Gastroesophageal sphincter (tissue), 4 donors: ENCODE data around the gene FITM2. TPM values are rescaled to one million over a fixed set of nuclear protein-coding genes. Genes with fewer than 3 reads are reported as not detected.

Source experiments
- ATAC-seq: fragments of 150-250 bp; one replicate; pipeline ENCODE4 v1.9.1; 2016; ENCODE audit warnings: mild to moderate bottlenecking, moderate library complexity
- H3K27ac ChIP-seq, 4 donors: fragments of 200-600 bp; sonication (generic) in 3 of 4; 1 replicate in 3 of 4; 2 replicates in 1 of 4; pipeline ENCODE4 v1.5.1; 2016 to 2019
- H3K27me3 ChIP-seq: fragments of 200-600 bp; sonication (generic); one replicate; pipeline ENCODE4 v1.5.1; 2019
- H3K36me3 ChIP-seq, 2 donors: fragments of 200-600 bp; sonication (generic); one replicate each; pipeline ENCODE4 v1.5.1; 2019; ENCODE audit warnings: control low read depth in 1 of 2
- H3K4me1 ChIP-seq, 3 donors: fragments of 200-600 bp; sonication (generic); 1 replicate in 2 of 3; 2 replicates in 1 of 3; pipeline ENCODE4 v1.5.1; 2016 to 2019; ENCODE audit warnings: control low read depth in 2 of 3
- H3K4me3 ChIP-seq, 2 donors: fragments of 200-600 bp; sonication (generic); one replicate each; pipeline ENCODE4 v1.5.1; 2019; ENCODE audit warnings: mild to moderate bottlenecking in 1 of 2, moderate library complexity in 1 of 2
- H3K9me3 ChIP-seq, 3 donors: fragments of 200-600 bp; sonication (generic); one replicate each; pipeline ENCODE4 v1.5.1; 2017 to 2019; ENCODE audit warnings: control low read depth in 2 of 3
- EP300 ChIP-seq: sonication (generic); formaldehyde crosslinking; IDR thresholded peaks from one replicate; pipeline ENCODE4 v1.6.1; 2017; ENCODE audit warnings: antibody characterized with exemption, mild to moderate bottlenecking
- POLR2A ChIP-seq, 2 donors: fragments of 450-650 bp; IDR thresholded peaks; one replicate each; pipeline ENCODE4 v1.6.1; 2017; ENCODE audit warnings: antibody characterized with exemption in 2 of 2, mild to moderate bottlenecking in 2 of 2, moderate library complexity in 1 of 2
- POLR2AphosphoS5 ChIP-seq: sonication (generic); formaldehyde crosslinking; IDR thresholded peaks from one replicate; pipeline ENCODE4 v1.6.1; 2017; ENCODE audit warnings: antibody characterized with exemption
- whole genome bisulfite sequencing, 2 donors: methylation state at CpG; one replicate each; pipeline ENCODE4 v1.1.5; 2018; ENCODE audit warnings: low coverage in 1 of 2; 5-methylcytosine and 5-hydroxymethylcytosine counted together
- total RNA-seq, 4 donors: library from RNA; depleted of rRNA; stranded (reverse); fragments of >200 nt; gene quantifications; one replicate each; pipeline ENCODE4 v1.1.0, GENCODE V29; 2016
- TF ChIP-seq, protein P1 (sequence below), 4 experiments: fragments of 200-600 bp in 2 of 4; fragments of 450-650 bp in 2 of 4; sonication (generic) in 1 of 4; IDR thresholded peaks; one replicate each; pipeline ENCODE4 v1.5.1; 2017 to 2019; ENCODE audit warnings: antibody characterized with exemption in 4 of 4, mild to moderate bottlenecking in 2 of 4, moderate library complexity in 2 of 4

The FITM2 gene
- total RNA-seq, 4 donors from 2014 or later, result 8.0 to 12.1 (median 9.6) TPM

DNA sequence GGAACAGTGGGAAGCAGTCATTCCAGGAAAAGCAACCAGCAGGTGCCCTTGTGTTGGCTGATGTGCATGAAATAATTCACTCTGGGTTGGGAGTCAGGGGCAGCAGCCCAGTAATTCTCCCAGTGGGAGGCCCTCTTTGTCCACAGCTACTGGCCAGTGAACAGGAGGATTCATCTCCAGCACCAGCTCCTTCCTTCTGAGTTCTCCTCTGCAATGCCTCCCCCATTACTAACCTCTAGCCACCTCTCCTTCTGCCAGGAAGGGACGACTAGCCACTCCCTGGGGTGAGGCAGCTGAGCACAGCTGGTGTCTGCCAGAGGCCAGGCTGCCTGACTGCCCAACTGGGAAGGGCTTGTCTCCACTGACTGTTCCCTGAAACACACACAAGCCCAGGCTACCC is 13.3 kb upstream of the FITM2 start:
- ATAC-seq, result no peak
- H3K4me3 ChIP-seq, result no peak overlapping the region
- no peak overlapping the region for H3K27ac ChIP-seq
- H3K36me3 ChIP-seq, result no peaks in the 10 kb centered on the region
- peaks cover 0 to 7% (median 3%) of the 10 kb centered on the region in 3 donors for H3K4me1 ChIP-seq
- TF ChIP-seq, protein P1, sequence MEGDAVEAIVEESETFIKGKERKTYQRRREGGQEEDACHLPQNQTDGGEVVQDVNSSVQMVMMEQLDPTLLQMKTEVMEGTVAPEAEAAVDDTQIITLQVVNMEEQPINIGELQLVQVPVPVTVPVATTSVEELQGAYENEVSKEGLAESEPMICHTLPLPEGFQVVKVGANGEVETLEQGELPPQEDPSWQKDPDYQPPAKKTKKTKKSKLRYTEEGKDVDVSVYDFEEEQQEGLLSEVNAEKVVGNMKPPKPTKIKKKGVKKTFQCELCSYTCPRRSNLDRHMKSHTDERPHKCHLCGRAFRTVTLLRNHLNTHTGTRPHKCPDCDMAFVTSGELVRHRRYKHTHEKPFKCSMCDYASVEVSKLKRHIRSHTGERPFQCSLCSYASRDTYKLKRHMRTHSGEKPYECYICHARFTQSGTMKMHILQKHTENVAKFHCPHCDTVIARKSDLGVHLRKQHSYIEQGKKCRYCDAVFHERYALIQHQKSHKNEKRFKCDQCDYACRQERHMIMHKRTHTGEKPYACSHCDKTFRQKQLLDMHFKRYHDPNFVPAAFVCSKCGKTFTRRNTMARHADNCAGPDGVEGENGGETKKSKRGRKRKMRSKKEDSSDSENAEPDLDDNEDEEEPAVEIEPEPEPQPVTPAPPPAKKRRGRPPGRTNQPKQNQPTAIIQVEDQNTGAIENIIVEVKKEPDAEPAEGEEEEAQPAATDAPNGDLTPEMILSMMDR (IDR thresholded peaks at IDR 0.05), result no peak
- TF ChIP-seq POLR2AphosphoS5 (no peak), POLR2A (IDR thresholded peaks at IDR 0.05) (no peak), EP300 (no peak)
- H3K9me3 ChIP-seq, result no peaks in the 10 kb centered on the region
- 0% methylated on average over 1 of the region's 1 CpG for WGBS, 2 donors
- peaks cover 49% of the 10 kb centered on the region for H3K27me3 ChIP-seq

DNA sequence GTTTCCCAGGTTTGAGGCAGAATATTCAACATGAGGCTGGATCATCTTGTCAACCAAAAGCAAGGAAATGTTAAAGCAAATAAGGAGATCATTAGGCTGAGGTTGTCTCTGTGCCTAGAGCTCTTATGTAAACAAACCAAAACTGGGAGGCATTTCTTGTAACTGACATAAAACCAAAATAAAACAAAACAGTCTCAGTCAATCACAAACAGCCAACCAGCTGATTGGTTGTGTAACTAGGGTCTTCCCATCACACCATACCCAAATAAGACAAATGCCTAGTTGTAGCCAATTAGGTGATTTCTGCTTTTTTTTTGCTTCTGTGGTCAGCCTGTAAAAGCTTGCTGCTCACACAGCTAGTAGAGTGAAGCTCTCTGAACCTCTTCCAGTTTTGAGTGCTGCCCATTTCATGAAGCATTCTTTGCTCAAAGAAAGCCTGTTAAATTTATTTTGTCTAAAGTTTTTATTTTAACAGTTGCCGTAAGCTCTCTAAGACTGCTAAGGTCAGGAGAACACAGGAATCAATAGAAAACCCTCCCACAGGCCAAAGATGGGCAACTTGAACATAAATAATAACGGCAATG is 8.9 kb upstream of the FITM2 start:
- H3K4me1 ChIP-seq, result no peaks in the 10 kb centered on the region

DNA sequence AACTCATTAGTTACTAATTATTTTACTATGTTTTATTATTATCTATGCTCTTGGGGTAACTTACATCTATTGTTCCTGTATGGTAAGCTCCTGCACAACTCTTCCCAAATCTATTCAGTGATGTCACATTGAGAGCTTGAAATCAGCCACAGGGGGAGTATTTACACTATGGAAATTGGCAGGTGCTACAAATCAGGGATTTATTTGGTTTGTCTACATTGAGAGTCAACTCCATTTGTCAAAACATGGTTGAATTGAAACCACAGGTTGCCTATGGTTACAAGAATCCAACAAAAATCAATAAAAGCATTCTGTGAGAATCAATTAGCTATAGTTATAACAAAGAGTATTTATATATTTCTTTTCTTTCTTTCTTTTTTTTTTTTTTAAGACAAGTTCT is 3.9 kb upstream of the FITM2 start:
- Histone ChIP-seq H3K27me3 (peaks cover 11% of the 10 kb centered on the region), H3K9me3 (no peaks in the 10 kb centered on the region), H3K27ac (no peak overlapping the region), H3K4me1 (peaks cover 2 to 14% (median 7%) of the 10 kb centered on the region in 3 donors), H3K36me3 (no peaks in the 10 kb centered on the region), H3K4me3 (no peak overlapping the region)
- TF ChIP-seq POLR2AphosphoS5 (no peak), POLR2A (IDR thresholded peaks at IDR 0.05) (no peak), EP300 (no peak)
- TF ChIP-seq, protein P1 (IDR thresholded peaks at IDR 0.05), result no peak
- no peak for ATAC-seq

More for the DNA sequence above, 8.9 kb upstream of the FITM2 start:
- no peak overlapping the region for H3K4me3 ChIP-seq
- H3K27ac ChIP-seq, result no peak overlapping the region
- H3K9me3 ChIP-seq, result no peaks in the 10 kb centered on the region
- TF ChIP-seq, protein P1 (IDR thresholded peaks at IDR 0.05), result no peak
- TF ChIP-seq EP300 (no peak), POLR2A (IDR thresholded peaks at IDR 0.05) (no peak), POLR2AphosphoS5 (no peak)
- WGBS, 2 donors, result 67 to 94% methylated on average over 1 to 2 of the region's 2 CpGs
- ATAC-seq, result no peak
- peaks cover 28% of the 10 kb centered on the region for H3K27me3 ChIP-seq
- no peaks in the 10 kb centered on the region for H3K36me3 ChIP-seq

DNA sequence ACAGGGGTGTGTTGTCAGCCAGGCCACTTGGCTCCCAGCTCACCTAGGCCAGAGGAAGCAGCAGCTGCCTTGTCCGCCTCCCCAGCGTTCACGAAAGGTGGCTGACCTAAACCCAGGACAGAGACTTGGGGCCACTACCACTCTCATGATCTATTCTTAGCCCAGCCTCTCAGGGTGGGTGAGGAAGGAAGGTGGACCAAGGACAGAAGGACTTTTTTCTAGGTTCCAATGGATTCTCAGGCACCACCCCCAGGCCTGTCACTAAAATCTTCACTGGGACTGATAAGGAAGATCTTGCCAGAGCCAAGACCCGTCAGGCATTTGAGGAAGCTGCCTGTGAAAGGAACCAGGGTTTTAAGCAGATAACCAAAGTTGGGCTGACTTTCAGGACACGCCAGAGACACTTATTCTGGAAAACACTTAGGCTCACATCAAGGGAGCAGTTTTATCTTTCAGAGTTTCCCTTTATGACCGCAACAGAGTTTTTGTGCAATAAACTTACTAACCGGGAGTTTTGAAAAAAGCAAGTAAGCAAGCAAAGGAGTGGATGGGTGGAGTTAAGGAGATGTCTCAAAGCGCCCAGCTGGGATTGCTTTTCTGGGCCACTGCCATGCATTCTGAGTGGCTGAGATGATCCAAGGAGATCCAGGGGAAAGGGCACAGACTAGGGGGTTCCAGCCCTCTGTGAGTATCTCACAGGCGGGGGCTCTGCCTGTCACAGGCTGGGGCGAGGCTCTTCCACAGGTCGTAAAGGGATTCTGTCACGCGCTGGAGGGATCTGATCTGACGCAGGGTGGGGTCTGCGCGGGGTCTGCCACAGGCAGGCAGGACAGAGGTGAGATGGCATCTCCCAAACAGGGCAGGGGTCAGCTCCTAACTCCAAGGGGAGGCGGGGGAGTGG is 989 bp downstream of the FITM2 start:
- peak overlapping the region; percentile 83 to 84 for H3K4me3 ChIP-seq
- H3K9me3 ChIP-seq, result no peaks in the 10 kb centered on the region
- peaks cover 2 to 29% (median 14%) of the 10 kb centered on the region in 3 donors for H3K4me1 ChIP-seq
- H3K27ac ChIP-seq, result peak overlapping the region in 3 of 4 donors; percentile 74 to 85 (median 80)
- ATAC-seq, result peak; percentile 10
- peaks cover 0 to 20% of the 10 kb centered on the region in 2 donors for H3K36me3 ChIP-seq
- H3K27me3 ChIP-seq, result no peaks in the 10 kb centered on the region
- WGBS, 2 donors, result 0 to 1% methylated on average over 4 to 12 of the region's 17 CpGs
- no peak for TF ChIP-seq POLR2AphosphoS5
- TF ChIP-seq POLR2A (IDR thresholded peaks at IDR 0.05), result no peak
- no peak for TF ChIP-seq EP300
- TF ChIP-seq, protein P1 (IDR thresholded peaks at IDR 0.05), result no peak
